ENCODE measurements around the gene MPPED1.

MPPED1 gene

DNA sequence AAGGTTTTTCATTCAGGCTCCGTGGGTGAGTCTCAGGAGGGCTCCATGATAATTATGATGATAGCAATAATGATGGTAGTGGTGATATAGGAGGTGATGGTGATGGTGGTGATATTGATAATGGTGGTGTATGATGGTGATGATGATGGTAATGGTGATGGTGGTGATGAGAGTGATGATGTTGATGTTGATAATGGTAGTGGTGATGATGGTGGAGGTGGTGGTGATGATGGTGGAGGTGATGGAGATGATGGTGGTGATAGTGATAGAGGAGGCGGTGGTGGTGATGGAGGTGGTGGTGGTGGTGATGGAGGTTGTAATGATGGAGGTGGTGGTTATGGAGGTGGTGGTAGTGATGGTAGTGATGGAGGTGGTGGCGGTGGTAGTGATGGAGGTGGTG is 79.4 kb downstream of the MPPED1 start:
- DNase-seq, result no peak

DNA sequence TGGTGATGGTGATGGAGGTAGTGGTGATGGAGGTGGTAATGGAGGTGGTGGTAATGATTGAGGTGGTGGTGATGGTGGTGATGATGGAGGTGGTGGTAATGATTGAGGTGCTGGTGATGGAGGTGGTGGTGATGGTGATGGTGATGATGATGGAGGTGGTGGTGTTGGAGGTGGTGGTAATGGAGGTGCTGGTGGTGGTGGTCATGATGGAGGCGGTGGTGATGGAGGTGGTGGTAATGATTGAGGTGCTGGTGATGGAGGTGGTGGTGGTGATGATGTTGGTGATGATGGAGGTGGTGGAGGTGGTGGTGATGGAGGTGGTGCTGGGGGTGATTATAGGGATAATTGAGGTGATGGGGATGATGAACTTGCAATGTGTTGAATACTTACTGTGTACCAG is 79.9 kb downstream of the MPPED1 start:
- no peak for DNase-seq

DNA sequence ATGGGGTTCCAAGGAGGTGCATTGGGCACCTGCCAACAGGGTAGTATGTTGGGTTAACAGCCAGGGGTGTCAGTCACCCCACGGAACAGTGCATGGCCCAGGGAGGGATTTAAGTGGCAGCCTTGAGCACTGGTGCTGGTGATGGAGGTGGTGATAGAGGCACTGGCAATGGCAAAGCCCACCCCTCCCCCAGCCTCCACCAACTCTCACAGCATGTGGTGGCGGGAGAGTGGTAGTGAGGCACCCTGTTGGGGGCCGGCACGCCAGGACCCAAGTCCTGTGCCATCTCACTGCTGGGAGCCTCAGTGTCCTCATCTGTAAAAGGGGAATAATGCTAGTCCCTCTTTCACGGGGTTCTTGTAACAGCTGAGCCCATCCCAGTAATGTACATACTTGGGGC is 81.5 kb downstream of the MPPED1 start:
- DNase-seq, result no peak

DNA sequence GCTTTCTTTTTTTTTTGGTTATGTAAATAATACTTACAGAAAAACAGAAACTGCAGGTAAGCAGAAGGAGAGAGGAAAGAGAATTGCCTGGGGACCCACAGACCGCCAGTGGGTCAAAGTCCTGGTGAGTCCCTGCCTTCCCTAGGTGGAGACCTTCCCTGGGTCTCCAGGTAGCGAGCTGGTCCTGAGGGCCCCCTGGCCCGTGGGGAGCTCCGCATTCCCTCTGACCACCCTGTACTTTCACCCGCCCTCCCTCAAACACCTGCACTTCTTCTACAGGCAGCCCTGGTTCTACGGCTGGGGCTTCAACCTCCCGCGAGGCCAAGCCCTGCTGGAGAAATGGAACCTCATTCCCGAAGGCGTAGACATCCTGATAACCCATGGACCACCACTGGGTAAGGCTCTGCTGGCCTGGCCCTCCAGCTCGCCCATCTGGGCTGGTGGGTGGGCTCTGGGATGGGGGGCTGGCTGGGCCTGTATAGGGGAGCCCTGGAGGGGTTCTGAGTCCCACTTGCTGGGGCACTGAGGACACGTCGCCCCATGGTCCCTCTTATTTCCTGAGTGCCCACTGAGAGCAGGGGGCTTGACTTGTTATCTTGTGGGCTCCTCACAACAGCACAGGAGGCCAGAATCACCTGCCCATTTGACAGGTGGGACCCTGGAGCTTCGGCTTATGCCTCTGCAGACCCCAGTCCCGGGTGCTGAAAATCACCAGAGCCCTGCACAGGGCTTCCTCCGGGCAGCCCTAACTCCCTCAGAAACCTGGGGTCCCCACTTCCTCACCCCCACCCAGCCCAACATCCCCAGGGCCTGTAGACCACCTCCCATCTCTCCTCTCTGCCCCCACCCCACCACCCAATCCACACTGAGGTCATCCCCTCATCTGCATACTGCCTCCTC is 86.4 kb downstream of the MPPED1 start:
- no peak for DNase-seq

DNA sequence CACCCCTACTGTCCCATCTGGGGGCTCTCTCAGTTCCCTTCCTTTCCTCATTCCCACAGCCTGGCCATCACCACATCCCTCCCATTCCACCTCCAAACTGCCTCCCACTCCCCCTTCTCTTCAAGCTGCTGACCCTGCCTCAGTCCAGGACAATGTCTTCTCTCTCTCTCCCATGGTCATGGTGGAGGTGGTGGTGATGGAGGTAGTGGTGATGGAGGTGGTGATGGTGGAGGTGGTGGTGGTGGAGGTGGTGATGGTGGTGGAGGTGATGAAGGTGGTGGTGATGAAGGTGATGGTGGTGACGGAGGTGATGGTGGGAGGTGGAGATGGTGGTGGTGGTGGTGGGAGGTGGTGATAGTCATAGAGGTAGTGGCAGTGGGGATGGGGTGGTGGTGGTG is 87.0 kb downstream of the MPPED1 start:
- DNase-seq, result no peak

DNA sequence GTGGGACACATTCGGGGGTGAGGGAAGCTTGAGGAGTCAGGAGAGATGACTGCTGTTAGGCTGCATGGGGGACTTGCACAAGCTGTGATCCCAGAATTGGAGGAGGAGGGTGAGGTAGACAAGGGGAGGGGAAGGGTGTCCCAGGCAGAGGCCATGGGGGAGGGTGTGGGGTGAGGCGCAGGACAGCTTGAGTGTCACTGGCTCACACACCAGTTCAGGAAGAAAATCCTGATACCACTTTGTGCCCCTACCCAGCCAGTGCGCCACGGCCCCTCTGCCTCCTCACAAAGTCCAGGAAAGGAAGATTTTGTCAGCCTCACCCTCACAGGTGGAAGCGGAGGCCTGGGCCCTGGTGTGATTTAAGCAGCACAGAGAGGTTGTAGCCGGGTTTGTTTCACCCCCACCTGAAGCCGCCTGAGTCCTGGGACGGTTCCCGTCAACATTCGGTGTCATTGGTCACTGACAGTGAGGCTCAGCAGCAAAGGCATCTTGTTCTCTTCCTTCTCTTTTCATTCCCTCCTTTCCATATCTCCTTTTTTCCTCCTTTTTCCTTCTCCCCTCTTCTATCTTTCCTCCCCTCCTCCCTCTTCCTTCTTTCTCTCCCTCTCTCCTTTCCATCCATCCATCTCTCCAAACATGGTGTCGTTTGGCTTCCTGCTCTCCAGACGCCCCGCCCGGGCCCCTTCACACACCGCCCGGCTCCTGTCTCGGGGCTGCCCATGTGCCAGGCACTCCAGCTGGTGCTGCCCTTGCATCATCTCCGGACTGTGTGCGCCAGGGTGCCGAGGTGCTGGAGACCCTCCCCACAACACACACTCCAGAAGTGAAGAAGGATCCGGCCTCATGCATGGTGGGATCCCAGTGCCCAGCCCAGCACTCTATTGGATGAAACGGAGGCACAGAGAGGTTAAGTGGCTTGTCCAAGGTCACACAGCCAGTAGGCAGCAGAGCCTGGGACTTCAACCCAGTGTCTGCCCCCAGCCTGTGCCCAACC is 89.3 kb downstream of the MPPED1 start:
- DNase-seq, result no peak

DNA sequence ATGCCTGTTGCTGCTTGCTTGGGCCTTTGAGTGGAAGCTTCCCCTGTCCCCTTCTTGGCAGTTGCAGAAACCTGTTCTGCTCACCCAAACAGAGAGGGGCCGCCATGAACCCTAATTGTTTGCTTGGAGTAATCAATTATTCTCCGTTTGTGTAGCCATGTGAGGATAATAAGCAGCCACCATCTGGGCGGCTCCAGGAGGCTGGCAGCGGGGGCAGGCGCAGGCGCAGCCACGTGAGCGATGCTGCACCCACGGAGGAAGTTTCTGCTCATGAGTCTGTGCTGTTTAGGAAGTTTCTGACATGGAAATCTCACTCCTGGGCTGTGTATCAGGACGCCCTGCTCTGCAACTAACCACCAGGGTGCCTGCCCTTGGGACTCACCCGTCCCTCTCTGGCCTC is 90.1 kb downstream of the MPPED1 start:
- DNase-seq, result peak in 1 of 51 donors; percentile 50

DNA sequence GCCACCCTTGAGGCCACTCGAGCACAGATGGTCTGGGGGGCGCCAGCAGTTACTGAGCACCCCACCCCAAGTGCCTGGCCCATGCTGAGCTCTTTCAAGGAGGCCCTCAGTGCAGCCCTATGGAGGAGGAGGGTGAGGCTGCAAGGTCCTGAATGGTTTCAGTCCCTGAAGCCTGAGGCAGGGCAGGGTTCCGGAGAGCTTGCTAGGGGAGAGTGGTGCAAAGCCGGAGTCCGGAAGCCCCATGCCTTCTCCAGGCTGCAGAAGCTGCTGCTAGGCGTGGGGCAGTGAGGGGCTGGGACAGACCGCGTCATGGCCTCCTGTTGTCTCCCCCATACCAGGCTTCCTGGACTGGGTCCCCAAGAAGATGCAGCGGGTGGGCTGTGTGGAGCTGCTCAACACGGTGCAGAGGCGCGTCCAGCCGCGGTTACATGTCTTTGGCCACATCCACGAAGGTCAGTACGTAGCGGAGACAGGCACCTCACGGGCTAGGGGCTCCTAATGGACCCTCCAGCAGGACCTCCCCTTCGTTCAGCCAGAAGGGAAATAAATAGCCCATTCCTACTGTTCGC is 90.6 kb downstream of the MPPED1 start:
- no peak for DNase-seq

DNA sequence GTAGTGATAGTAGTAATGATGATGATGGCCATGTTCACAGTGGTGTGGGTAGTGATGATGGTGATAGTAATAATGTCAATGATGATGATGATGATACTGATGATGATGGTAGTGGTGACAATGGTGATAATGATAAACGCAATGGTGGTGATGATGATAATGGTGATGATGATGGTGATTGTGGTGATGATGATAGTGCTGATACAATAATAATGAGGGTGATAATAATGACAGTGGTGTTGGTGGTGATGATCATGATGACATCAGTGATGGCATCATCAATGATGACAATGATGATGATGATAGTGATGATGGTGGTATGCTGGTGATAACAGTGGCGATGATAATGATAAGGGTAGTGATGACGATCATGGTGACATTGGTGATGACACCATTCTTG is 92.3 kb downstream of the MPPED1 start:
- DNase-seq, result no peak

DNA sequence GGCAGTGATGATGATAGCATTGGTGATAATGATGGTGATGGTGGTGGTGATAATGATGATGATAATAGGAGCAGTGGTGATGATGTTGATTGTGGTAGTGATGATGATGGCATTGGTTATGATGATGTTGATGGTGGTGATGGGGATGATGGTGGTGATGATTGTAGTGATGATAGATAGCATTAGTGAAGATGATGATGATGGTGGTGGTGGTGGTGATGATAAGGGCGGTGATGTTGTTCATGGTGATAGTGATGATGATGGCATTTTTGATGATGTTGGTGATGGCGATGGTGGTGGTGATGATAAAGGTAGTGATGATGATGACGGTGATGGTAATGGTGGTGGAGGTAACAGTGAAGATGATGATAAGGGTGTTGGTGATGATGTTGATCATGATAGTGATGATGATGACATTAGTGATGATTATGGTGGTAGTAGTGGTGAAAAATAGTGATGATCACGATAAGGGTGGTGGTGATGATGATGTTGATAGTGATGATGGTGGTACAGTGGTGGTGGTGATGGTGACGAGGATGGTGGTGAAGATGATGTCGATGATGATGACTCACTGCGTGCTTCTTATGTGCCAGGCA is 93.0 kb downstream of the MPPED1 start:
- no peak for DNase-seq

DNA sequence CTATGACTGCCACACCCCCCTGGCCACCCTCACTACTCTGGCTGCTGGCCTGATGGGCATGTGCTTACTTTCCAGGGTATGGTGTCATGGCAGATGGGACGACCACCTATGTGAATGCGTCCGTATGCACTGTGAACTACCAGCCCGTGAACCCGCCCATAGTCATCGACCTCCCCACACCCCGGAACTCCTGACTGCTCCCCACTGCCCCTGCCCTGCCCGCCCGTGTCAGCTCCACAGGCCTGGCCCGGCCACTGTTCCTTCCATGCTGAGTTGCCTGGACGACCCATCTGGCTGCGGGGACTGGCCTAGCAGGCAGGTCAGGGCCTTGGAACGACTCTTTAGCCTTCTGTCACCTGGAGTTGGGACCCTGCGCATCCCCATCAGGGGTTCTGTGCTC is 93.6 kb downstream of the MPPED1 start:
- no peak for DNase-seq

DNA sequence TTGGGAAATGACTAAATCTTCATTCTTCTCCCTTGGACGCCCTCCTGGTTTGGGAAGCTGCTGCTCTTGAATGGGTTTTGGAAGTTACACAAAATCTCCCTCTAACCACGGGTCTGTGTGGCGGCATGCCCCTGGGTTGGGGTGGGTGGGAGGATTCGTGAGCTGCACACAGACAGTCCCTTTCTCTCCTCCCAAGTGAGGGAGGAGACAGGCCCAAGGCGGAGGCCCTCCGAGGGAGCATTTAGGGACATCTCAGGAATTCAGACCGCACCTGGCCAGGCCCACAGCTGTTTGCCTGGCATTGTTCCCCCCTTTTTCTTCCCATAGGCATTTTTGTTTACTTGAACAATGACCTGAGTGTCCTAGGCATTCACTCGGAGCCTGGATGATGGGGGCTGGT is 94.1 kb downstream of the MPPED1 start:
- DNase-seq, result no peak

DNA sequence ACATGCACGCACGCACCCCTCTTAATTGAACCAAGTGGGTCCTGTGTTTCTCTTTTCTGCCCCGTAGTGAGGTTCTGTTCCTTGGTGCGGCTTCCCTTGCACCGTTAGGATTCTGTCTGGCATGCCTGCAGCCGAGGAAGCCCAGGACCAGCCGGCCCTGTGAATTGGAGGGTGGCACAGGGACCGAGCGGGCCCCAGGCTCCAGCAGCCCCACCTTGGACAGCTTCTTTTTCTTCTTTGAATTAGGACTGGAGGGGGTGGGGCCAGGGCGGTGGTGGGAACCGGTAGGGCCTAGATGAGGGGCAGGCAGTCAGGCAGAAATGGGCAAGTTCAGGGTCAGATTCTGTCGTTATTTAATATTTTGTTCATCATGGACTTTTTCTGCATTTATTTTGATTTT is 94.7 kb downstream of the MPPED1 start:
- DNase-seq, result no peak

DNA sequence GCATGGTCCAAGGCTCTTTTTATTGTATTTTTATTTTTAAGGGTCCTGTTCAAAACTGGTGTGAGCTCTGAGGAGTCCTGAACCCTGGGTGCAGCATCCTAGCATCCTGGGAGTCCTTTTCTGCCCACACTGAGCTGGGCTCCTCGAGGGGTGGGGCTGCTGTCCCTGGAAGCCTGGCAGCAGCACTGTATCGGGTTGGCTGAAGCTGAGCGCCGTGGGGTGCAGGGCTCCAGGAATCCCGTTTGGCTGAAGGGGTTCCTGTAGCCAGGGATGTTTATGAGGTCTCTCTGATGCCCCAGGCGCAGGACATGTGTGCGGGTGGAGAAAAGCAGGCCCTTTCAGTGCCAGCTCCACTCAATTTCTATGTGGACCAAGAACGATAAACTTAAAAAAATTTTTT is 95.4 kb downstream of the MPPED1 start:
- no peak for DNase-seq

DNA sequence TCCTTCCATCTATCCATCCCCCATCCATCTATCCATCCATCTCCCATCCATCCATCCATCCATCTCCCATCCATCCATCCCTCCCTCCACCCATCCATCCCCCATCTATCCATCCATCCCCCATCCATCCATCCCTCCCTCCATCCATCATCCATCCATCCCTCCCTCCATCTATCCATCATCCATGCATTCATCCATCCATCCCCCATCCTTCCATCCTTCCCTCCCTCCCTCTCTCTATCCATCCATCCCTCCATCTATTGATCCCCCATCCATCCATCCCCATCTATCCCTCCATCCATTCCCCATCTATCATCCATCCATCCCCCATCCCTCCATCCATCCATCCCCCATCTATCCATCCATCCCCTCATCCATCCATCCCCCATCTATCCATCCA is 96.7 kb downstream of the MPPED1 start:
- DNase-seq, result no peak

DNA sequence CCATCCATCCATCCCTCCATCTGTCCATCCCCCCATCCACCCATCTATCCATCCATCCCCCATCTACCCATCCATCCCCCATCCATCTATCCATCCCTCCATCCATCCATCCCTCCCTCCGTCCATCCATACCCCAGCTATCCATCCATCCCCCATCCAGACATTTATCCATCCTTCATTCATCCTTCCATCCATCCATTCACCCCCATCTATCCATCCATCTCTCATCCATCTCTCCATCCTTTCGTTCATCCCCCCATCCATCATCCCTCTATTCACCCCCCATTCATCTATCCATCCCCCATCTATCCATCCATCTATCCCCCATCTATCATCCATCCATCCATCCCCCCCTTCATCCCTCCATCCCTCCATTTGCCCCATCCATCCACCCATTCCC is 97.5 kb downstream of the MPPED1 start:
- no peak for DNase-seq

DNA sequence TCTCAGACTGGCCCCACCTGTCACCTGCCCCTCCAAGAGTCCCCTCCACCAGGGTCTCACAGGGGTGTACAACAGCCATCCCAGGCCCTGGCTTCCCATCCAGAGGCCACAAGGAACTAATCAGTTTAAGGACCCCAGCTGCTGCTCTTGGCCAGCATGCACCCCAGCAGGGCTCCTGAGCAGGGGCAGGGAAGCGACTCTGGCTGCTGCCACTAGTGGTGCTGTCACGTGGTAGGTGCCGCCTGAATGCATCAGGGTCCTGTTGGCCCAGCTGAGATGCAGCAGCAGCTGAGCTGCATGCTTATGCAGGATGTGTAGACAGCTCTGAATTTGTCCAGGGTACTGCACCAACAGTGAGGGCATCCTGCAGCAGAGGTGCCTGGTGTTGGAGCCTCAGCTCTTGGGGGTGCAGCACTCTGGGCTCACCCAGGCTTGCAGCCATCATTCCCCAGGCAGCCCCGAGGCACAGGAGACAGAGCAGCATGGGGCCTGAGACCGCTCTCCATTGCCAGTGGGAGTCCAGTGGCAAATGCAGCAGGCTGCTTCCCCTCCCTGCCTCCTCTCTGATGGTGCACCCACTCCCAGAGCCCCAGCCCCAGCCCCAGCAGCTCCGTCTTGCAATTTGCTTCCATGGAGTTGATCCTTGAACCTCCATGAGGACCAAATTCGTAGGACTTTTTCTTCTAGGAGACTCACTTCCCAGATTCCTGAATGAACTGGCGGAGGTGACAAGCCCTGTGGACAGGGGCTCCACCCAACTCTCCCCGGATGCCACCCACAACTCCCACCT is 98.7 kb downstream of the MPPED1 start:
- no peak for DNase-seq

DNA sequence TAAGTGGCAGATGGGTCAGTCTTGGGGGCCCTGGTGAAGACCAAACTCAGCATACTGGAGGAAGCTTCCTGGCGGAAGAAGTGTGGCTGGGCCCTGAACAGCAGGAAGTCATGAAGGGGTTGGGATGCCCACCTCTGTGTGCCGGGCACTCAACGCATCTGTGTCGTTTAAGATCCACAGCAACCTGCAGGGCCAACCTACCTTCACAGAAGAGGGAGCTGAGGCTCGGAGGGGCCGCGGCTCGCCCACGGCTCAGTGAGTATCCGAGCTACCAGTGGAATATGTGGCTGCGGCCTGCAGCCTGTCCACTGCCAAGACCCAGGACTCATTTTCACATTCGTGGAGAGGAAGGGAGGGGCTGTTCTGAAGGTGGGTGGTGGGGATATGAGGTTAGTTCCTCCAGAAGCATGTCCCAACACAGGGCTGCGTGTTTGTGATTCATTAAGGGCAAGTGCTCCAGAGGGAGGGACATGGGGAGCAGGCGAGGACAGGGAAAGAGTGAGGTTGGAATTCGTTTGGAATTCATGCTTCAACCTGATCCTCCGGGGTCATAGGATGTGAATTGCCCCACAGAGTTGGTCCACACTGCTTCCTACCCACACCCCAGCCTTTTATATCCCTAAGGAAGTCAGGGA is 99.6 kb downstream of the MPPED1 start:
- DNase-seq, result no peak

DNA sequence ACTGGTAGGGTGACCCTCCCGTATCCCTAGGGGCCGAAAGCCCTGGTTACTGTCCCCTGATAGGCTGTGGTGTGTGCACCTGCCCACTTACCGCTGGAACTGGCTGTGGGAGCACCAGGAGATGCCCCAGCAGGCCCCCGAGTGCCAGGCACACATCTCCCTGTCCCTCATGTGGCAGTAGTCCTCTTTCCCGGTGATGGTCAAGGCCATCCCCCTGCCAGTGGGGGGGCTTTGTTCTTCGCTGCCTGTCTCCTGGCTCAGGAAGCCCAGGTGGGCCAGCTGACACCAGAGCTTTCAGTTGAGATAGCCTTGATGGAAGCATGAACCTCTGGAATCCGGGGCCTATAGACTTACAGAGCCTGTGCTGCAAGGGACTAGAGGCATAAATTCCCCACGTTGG is 100.5 kb downstream of the MPPED1 start:
- DNase-seq, result no peak

DNA sequence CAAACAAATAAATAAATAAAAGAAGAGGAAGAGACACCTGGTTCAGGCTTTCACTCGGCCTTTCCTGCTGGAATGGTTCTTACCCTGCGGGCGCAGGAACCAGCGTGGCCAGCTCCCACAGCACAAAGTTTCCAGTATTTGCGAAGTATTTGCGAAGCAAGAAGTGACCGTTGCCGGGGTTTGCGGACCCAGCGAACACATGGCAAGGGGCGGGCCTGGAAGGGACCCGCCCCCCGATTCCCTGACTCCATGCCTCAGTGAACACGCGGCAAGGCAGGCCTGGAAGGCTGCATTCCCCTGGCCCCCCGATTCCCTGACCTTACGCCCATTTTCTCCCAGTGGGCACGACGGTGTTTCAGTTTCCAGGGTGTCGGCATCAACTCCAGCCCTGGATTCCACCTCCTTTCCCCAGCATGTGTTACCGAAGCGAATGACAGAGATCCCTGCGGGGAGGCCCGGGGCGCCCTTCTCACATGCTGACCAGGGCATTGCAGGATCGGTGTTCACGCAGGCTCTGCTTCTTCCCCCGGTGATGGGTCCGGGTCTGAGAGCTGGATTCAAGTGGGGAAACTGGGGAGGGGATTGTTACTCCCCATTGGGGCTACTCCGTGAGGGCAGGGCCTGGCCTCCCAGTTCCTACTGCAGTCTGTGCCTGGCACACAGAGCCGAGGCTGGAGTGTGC is 102.8 kb downstream of the MPPED1 start:
- no peak for DNase-seq

Measured in hypothalamus (tissue), 51 donors.